ENCODE data around the gene SRCAP. TPM values are rescaled to one million over a fixed set of nuclear protein-coding genes. Genes with fewer than 3 reads are reported as not detected.

SRCAP gene
- total RNA-seq, 1 donor from 2014 or later: 60.1 TPM

- Mint-ChIP-seq H3K9me3 (ENCODE audit: unreplicated experiment) (no peaks in the 10 kb centered on the region), H3K27me3 (ENCODE audit: unreplicated experiment) (peaks cover 7% of the 10 kb centered on the region), H3K36me3 (ENCODE audit: unreplicated experiment) (peaks cover 8% of the 10 kb centered on the region), H3K4me3 (ENCODE audit: unreplicated experiment) (no peak overlapping the region), H3K4me1 (ENCODE audit: low read depth, unreplicated experiment) (peaks cover under 1% of the 10 kb centered on the region), H3K27ac (ENCODE audit: unreplicated experiment) (no peak overlapping the region)
- no peak for TF ChIP-seq CTCF (IDR thresholded peaks at IDR 0.05; ENCODE audit: partially characterized antibody, unreplicated experiment)
- DNase-seq: no peak
These were observed 30.6 kb upstream of the SRCAP start for GRCh38 chr16:30668393-30668792.

GRCh38 chr16:30669026-30669902, 29.7 kb upstream of the SRCAP start:
- peaks cover 12% of the 10 kb centered on the region for H3K27me3 Mint-ChIP-seq (ENCODE audit: unreplicated experiment)
- no peaks in the 10 kb centered on the region for H3K9me3 Mint-ChIP-seq (ENCODE audit: unreplicated experiment)
- H3K4me1 Mint-ChIP-seq (ENCODE audit: low read depth, unreplicated experiment): no peaks in the 10 kb centered on the region
- H3K36me3 Mint-ChIP-seq (ENCODE audit: unreplicated experiment): peaks cover 6% of the 10 kb centered on the region
- H3K27ac Mint-ChIP-seq (ENCODE audit: unreplicated experiment): no peak overlapping the region
- no peak for DNase-seq
- TF ChIP-seq CTCF (IDR thresholded peaks at IDR 0.05; ENCODE audit: partially characterized antibody, unreplicated experiment): no peak
- H3K4me3 Mint-ChIP-seq (ENCODE audit: unreplicated experiment): no peak overlapping the region

GRCh38 chr16:30669903-30670824, 28.8 kb upstream of the SRCAP start:
- Mint-ChIP-seq H3K36me3 (ENCODE audit: unreplicated experiment) (peaks cover 6% of the 10 kb centered on the region), H3K4me1 (ENCODE audit: low read depth, unreplicated experiment) (no peaks in the 10 kb centered on the region), H3K4me3 (ENCODE audit: unreplicated experiment) (no peak overlapping the region), H3K27me3 (ENCODE audit: unreplicated experiment) (peaks cover 13% of the 10 kb centered on the region), H3K9me3 (ENCODE audit: unreplicated experiment) (no peaks in the 10 kb centered on the region), H3K27ac (ENCODE audit: unreplicated experiment) (no peak overlapping the region)
- no peak for TF ChIP-seq CTCF (IDR thresholded peaks at IDR 0.05; ENCODE audit: partially characterized antibody, unreplicated experiment)
- DNase-seq: no peak

GRCh38 chr16:30675143-30675542, 23.8 kb upstream of the SRCAP start:
- Mint-ChIP-seq H3K27me3 (ENCODE audit: unreplicated experiment) (peaks cover 19% of the 10 kb centered on the region), H3K4me1 (ENCODE audit: low read depth, unreplicated experiment) (no peaks in the 10 kb centered on the region), H3K4me3 (ENCODE audit: unreplicated experiment) (no peak overlapping the region), H3K9me3 (ENCODE audit: unreplicated experiment) (peaks cover 4% of the 10 kb centered on the region), H3K36me3 (ENCODE audit: unreplicated experiment) (no peaks in the 10 kb centered on the region), H3K27ac (ENCODE audit: unreplicated experiment) (no peak overlapping the region)
- no peak for DNase-seq
- TF ChIP-seq CTCF (IDR thresholded peaks at IDR 0.05; ENCODE audit: partially characterized antibody, unreplicated experiment): no peak
